Natural killer cell (primary cell): ENCODE results near the gene HPSE2. TPM values are rescaled to one million over a fixed set of nuclear protein-coding genes. Genes with fewer than 3 reads are reported as not detected.

ENCODE experiments used
- ATAC-seq, 3 donors: fragments of 150-1000 bp in 2 of 3; fragments of 200-7000 bp in 1 of 3; cut with Tn5 transposase; 1 replicate in 1 of 3; 2 replicates in 2 of 3; pipeline ENCODE4 v1.10.0; 2021; ENCODE audit warnings: mild to moderate bottlenecking in 2 of 3, moderate library complexity in 2 of 3
- DNase-seq, 2 donors: peaks; one replicate each; pipeline versions ENCODE4 v3.0.0 to v3.0.0-alpha.2; 2013 to 2021; ENCODE audit warnings: mixed read lengths in 1 of 2
- H3K27ac ChIP-seq: one replicate; pipeline ENCODE4 v1.5.1; 2013; ENCODE audit warnings: mild to moderate bottlenecking, low read length
- H3K27me3 ChIP-seq: one replicate; pipeline ENCODE4 v1.6.1; 2013; ENCODE audit warnings: low read length; ENCODE audit not compliant: control insufficient read depth, insufficient read depth
- H3K36me3 ChIP-seq: one replicate; pipeline ENCODE4 v1.6.1; 2013; ENCODE audit warnings: low read length; ENCODE audit not compliant: control insufficient read depth, insufficient read depth
- H3K4me1 ChIP-seq: one replicate; pipeline ENCODE4 v1.6.1; 2013; ENCODE audit warnings: low read length; ENCODE audit not compliant: control insufficient read depth, insufficient read depth
- H3K4me3 ChIP-seq: one replicate; pipeline ENCODE4 v1.5.1; 2013; ENCODE audit warnings: low read length
- H3K9me3 ChIP-seq: one replicate; pipeline ENCODE4 v1.6.1; 2013; ENCODE audit warnings: low read length; ENCODE audit not compliant: control insufficient read depth, insufficient read depth
- H3K27ac Mint-ChIP-seq, 2 donors: one replicate each; pipeline ENCODE4 v1.8.0; 2022; ENCODE audit warnings: mild to moderate bottlenecking in 2 of 2, mixed read lengths in 2 of 2, moderate library complexity in 1 of 2
- H3K27me3 Mint-ChIP-seq, 2 donors: one replicate each; pipeline ENCODE4 v1.8.0; 2022; ENCODE audit warnings: low read depth in 2 of 2, mixed read lengths in 2 of 2
- H3K36me3 Mint-ChIP-seq: one replicate; pipeline ENCODE4 v1.8.0; 2022; ENCODE audit warnings: mixed read lengths
- H3K4me1 Mint-ChIP-seq, 2 donors: one replicate each; pipeline ENCODE4 v1.8.0; 2022; ENCODE audit warnings: mixed read lengths in 2 of 2
- H3K4me3 Mint-ChIP-seq: one replicate; pipeline ENCODE4 v1.8.0; 2022; ENCODE audit warnings: mild to moderate bottlenecking, moderate library complexity, mixed read lengths
- H3K9me3 Mint-ChIP-seq, 2 donors: one replicate each; pipeline ENCODE4 v1.8.0; 2022; ENCODE audit warnings: mixed read lengths in 2 of 2
- CTCF ChIP-seq: fragments of 200-600 bp; IDR thresholded peaks from one replicate; pipeline ENCODE4 v1.8.0; 2022; ENCODE audit warnings: antibody characterized with exemption
- WGBS: methylation state at CpG from one replicate; pipeline ENCODE4 v1.1.7; 2013; ENCODE audit warnings: missing lambda C conversion rate; ENCODE audit not compliant: insufficient coverage; 5-methylcytosine and 5-hydroxymethylcytosine counted together
- intact Hi-C: fragments of 100-400 bp; cut with micrococcal nuclease; formaldehyde crosslinking; loops from one replicate; pipeline ENCODE4 v1.14.2; 2022
- total RNA-seq, 4 donors: library from RNA; stranded (reverse); fragments of 120-200 nt in 1 of 4; gene quantifications; one replicate each; pipeline versions ENCODE4 v1.2.3 to v1.2.4, GENCODE V29; 2013 to 2022

The HPSE2 gene
- total RNA-seq, 3 donors from 2014 or later (not counting 1 experiment from before 2014, with no cell fraction given): not detected

GRCh38 chr10:98487649-98488048 lies 748.0 kb downstream of the HPSE2 start:
- Histone ChIP-seq H3K4me3 (no peak overlapping the region), H3K36me3 (no peaks in the 10 kb centered on the region), H3K27me3 (peaks cover 2% of the 10 kb centered on the region), H3K9me3 (no peaks in the 10 kb centered on the region), H3K4me1 (peaks cover under 1% of the 10 kb centered on the region), H3K27ac (no peak overlapping the region)
- 88% methylated on average over 3 of the region's 3 CpGs for WGBS
- ATAC-seq (no peak), DNase-seq (no peak)
- intact Hi-C loops: no loop called here
- Mint-ChIP-seq H3K4me1 (peaks cover under 1 to 1% of the 10 kb centered on the region in 2 donors), H3K9me3 (no peaks in the 10 kb centered on the region), H3K4me3 (no peak overlapping the region), H3K27ac (no peak overlapping the region), H3K36me3 (no peaks in the 10 kb centered on the region), H3K27me3 (peaks cover 8 to 17% of the 10 kb centered on the region in 2 donors)
- TF ChIP-seq CTCF: no peak

GRCh38 chr10:98486421-98486820 lies 749.2 kb downstream of the HPSE2 start:
- ATAC-seq: no peak

GRCh38 chr10:98485959-98486358 lies 749.7 kb downstream of the HPSE2 start:
- Mint-ChIP-seq H3K36me3 (no peaks in the 10 kb centered on the region), H3K4me3 (no peak overlapping the region), H3K27me3 (peaks cover 8 to 17% of the 10 kb centered on the region in 2 donors), H3K4me1 (peaks cover 5 to 6% of the 10 kb centered on the region in 2 donors), H3K27ac (no peak overlapping the region), H3K9me3 (no peaks in the 10 kb centered on the region)
- Histone ChIP-seq H3K36me3 (no peaks in the 10 kb centered on the region), H3K4me1 (peaks cover 7% of the 10 kb centered on the region), H3K4me3 (no peak overlapping the region), H3K9me3 (no peaks in the 10 kb centered on the region), H3K27me3 (no peaks in the 10 kb centered on the region), H3K27ac (no peak overlapping the region)
- ATAC-seq (no peak), DNase-seq (no peak)
- TF ChIP-seq CTCF: no peak
- intact Hi-C loops: no loop called here
- WGBS: 74% methylated on average over 2 of the region's 2 CpGs

More at GRCh38 chr10:98486421-98486820, 749.2 kb downstream of the HPSE2 start:
- TF ChIP-seq CTCF: no peak
- peaks cover 8 to 17% of the 10 kb centered on the region in 2 donors for H3K27me3 Mint-ChIP-seq
- Histone ChIP-seq H3K9me3 (no peaks in the 10 kb centered on the region), H3K4me3 (no peak overlapping the region), H3K27ac (no peak overlapping the region), H3K4me1 (peaks cover 7% of the 10 kb centered on the region), H3K27me3 (no peaks in the 10 kb centered on the region), H3K36me3 (no peaks in the 10 kb centered on the region)
- intact Hi-C loops: no loop called here
- H3K4me3 Mint-ChIP-seq: no peak overlapping the region
- no peaks in the 10 kb centered on the region for H3K9me3 Mint-ChIP-seq
- no peak overlapping the region for H3K27ac Mint-ChIP-seq
- H3K36me3 Mint-ChIP-seq: no peaks in the 10 kb centered on the region
- H3K4me1 Mint-ChIP-seq: peaks cover 5 to 6% of the 10 kb centered on the region in 2 donors
- WGBS: 92% methylated on average over 3 of the region's 3 CpGs
- DNase-seq: no peak

GRCh38 chr10:98483658-98484057 lies 752.0 kb downstream of the HPSE2 start:
- ATAC-seq: no peak
- Histone ChIP-seq H3K36me3 (no peaks in the 10 kb centered on the region), H3K4me3 (no peak overlapping the region), H3K27me3 (no peaks in the 10 kb centered on the region), H3K4me1 (peaks cover 14% of the 10 kb centered on the region), H3K9me3 (no peaks in the 10 kb centered on the region), H3K27ac (no peak overlapping the region)
- peaks cover 14 to 16% of the 10 kb centered on the region in 2 donors for H3K4me1 Mint-ChIP-seq
- intact Hi-C loops: no loop called here
- no peaks in the 10 kb centered on the region for H3K9me3 Mint-ChIP-seq
- TF ChIP-seq CTCF: no peak
- no peak overlapping the region for H3K4me3 Mint-ChIP-seq
- DNase-seq: no peak
- H3K36me3 Mint-ChIP-seq: no peaks in the 10 kb centered on the region
- H3K27ac Mint-ChIP-seq: no peak overlapping the region
- peaks cover 3 to 7% of the 10 kb centered on the region in 2 donors for H3K27me3 Mint-ChIP-seq
